Activated T-cell treated with anti-CD3 and anti-CD28 coated beads, Interleukin-2, amount 50 U/mL, for 48 hours (primary cell): Measurements from ENCODE around the gene SLC13A1.

ENCODE experiments used
- DNase-seq, 2 experiments: peaks; one replicate each; pipeline ENCODE4 v3.0.0-alpha.2; 2020

Gene SLC13A1

GRCh38 chr7:123193235-123193634, 6.5 kb downstream of the SLC13A1 start:
- no peak for DNase-seq

GRCh38 chr7:123191132-123191531, 8.6 kb downstream of the SLC13A1 start:
- DNase-seq, result no peak

- no peak for DNase-seq
Observed at GRCh38 chr7:123190109-123190831, 9.5 kb downstream of the SLC13A1 start.

GRCh38 chr7:123185756-123186155, 14.0 kb downstream of the SLC13A1 start:
- no peak for DNase-seq

- DNase-seq, result no peak
Observed at GRCh38 chr7:123184271-123184670, 15.5 kb downstream of the SLC13A1 start.

GRCh38 chr7:123183431-123183830, 16.3 kb downstream of the SLC13A1 start:
- no peak for DNase-seq

- no peak for DNase-seq
Observed at GRCh38 chr7:123177442-123177841, 22.3 kb downstream of the SLC13A1 start.

- no peak for DNase-seq
Observed at GRCh38 chr7:123170333-123171246, 29.2 kb downstream of the SLC13A1 start.

GRCh38 chr7:123169065-123169464, 30.7 kb downstream of the SLC13A1 start:
- DNase-seq, result no peak

- no peak for DNase-seq
Observed at GRCh38 chr7:123157606-123158005, 42.2 kb downstream of the SLC13A1 start.

GRCh38 chr7:123155571-123155970, 44.2 kb downstream of the SLC13A1 start:
- no peak for DNase-seq

GRCh38 chr7:123154231-123154860, 45.4 kb downstream of the SLC13A1 start:
- peak; percentile 51 to 54 for DNase-seq

GRCh38 chr7:123151443-123151842, 48.3 kb downstream of the SLC13A1 start:
- DNase-seq, result no peak

- no peak for DNase-seq
Observed at GRCh38 chr7:123148813-123149212, 51.0 kb downstream of the SLC13A1 start.

- DNase-seq, result no peak
Observed at GRCh38 chr7:123143252-123144006, 56.3 kb downstream of the SLC13A1 start.

GRCh38 chr7:123140561-123140960, 59.2 kb downstream of the SLC13A1 start:
- DNase-seq, result no peak

GRCh38 chr7:123135960-123136359, 63.8 kb downstream of the SLC13A1 start:
- no peak for DNase-seq

- no peak for DNase-seq
Observed at GRCh38 chr7:123133924-123134323, 65.8 kb downstream of the SLC13A1 start.

GRCh38 chr7:123131961-123132360, 67.8 kb downstream of the SLC13A1 start:
- no peak for DNase-seq

- DNase-seq, result no peak
Observed at GRCh38 chr7:123131556-123131955, 68.2 kb downstream of the SLC13A1 start.

- DNase-seq, result no peak
Observed at GRCh38 chr7:123131140-123131539, 68.6 kb downstream of the SLC13A1 start.

- DNase-seq, result no peak
Observed at GRCh38 chr7:123126691-123127090, 73.1 kb downstream of the SLC13A1 start.

GRCh38 chr7:123126171-123126570, 73.6 kb downstream of the SLC13A1 start:
- DNase-seq, result no peak
